HepG2 (cell line): ENCODE measurements around the gene DCUN1D3. TPM values are rescaled to one million over a fixed set of nuclear protein-coding genes. Genes with fewer than 3 reads are reported as not detected.
A peak's percentile ranks its signal among the peaks of the same experiment; 100 is the strongest.

Experiments used
- GPN1 ChIP-seq: sonication (generic); formaldehyde crosslinking; IDR thresholded peaks from 2 replicates; pipeline ENCODE4 v1.5.1; 2020; ENCODE audit warnings: missing genetic modification reagents, borderline replicate concordance
- POLR2A ChIP-seq, 2 experiments: IDR thresholded peaks; 2 replicates each; pipeline ENCODE4 v1.6.1; 2011; ENCODE audit warnings: low read depth in 2 of 2, low read length in 2 of 2, mild to moderate bottlenecking in 1 of 2, moderate library complexity in 1 of 2; ENCODE audit not compliant: insufficient read depth in 1 of 2
- REXO4 ChIP-seq: sonication (generic); formaldehyde crosslinking; IDR thresholded peaks from 2 replicates; pipeline ENCODE4 v1.8.0; 2022; ENCODE audit warnings: missing genetic modification reagents, mild to moderate bottlenecking, borderline replicate concordance
- SMARCE1 ChIP-seq: fragments of 450-650 bp; IDR thresholded peaks from 2 replicates; pipeline ENCODE4 v1.6.1; 2017; ENCODE audit warnings: borderline replicate concordance
- SUZ12 ChIP-seq: fragments of 150-350 bp; IDR thresholded peaks from 2 replicates; pipeline ENCODE4 v1.6.1; 2014; ENCODE audit warnings: low read depth, low read length
- TARDBP ChIP-seq: sonication (generic); formaldehyde crosslinking; IDR thresholded peaks from 2 replicates; pipeline ENCODE4 v1.8.0; 2022; ENCODE audit warnings: mild to moderate bottlenecking, missing genetic modification reagents
- TEAD2 ChIP-seq: sonication (generic); formaldehyde crosslinking; IDR thresholded peaks from 2 replicates; pipeline ENCODE4 v1.9.0; 2021; ENCODE audit warnings: missing genetic modification reagents
- ZC3H13 ChIP-seq: sonication (generic); formaldehyde crosslinking; IDR thresholded peaks from 2 replicates; pipeline ENCODE4 v1.8.1; 2023; ENCODE audit warnings: mild to moderate bottlenecking, missing genetic modification reagents, moderate library complexity
- ZFP36 ChIP-seq: fragments of 150-350 bp; IDR thresholded peaks from 2 replicates; pipeline ENCODE4 v1.6.1; 2018; ENCODE audit warnings: borderline replicate concordance, low read length, low read depth; ENCODE audit not compliant: partially characterized antibody
- ZNF12 ChIP-seq: sonication (generic); formaldehyde crosslinking; IDR thresholded peaks from 2 replicates; pipeline ENCODE4 v1.5.0; 2020; ENCODE audit warnings: missing genetic modification reagents
- ZNF530 ChIP-seq: sonication (generic); formaldehyde crosslinking; IDR thresholded peaks from 2 replicates; pipeline ENCODE4 v1.5.0; 2020; ENCODE audit warnings: low read depth, mild to moderate bottlenecking, missing genetic modification reagents
- ZNF713 ChIP-seq: sonication (generic); formaldehyde crosslinking; IDR thresholded peaks from 2 replicates; pipeline ENCODE4 v1.4.0; 2020; ENCODE audit warnings: mild to moderate bottlenecking, missing genetic modification reagents
- ZNF790 ChIP-seq: sonication (generic); formaldehyde crosslinking; IDR thresholded peaks from 2 replicates; pipeline ENCODE4 v1.8.0; 2022; ENCODE audit warnings: missing genetic modification reagents, mild to moderate bottlenecking, borderline replicate concordance
- polyA plus RNA-seq, 8 experiments: library from polyadenylated mRNA; depleted of rRNA in 3 of 8; stranded (reverse) in 7 of 8; unstranded in 1 of 8; fragments of >200 nt; fragmentation: Illumina TruSeq in 4 of 8; extraction: Trizol in 4 of 8; gene quantifications; 2 replicates each; pipeline versions ENCODE4 v1.2.1 to v1.2.3, GENCODE V29; 2011 to 2016; ENCODE audit warnings: low read depth in 4 of 8, missing spikeins in 1 of 8, mixed read lengths in 1 of 8; ENCODE audit not compliant: insufficient read depth in 1 of 8
- total RNA-seq, 5 experiments: library from RNA; depleted of rRNA; stranded (reverse); fragments of >200 nt; fragmentation: Illumina TruSeq; extraction: Trizol; gene quantifications; 2 replicates each; pipeline ENCODE4 v1.2.3, GENCODE V29; 2016; ENCODE audit warnings: low read depth in 1 of 5
- TF ChIP-seq, protein P1 (sequence below), 2 experiments: sonication (generic) in 1 of 2; formaldehyde crosslinking in 1 of 2; IDR thresholded peaks; 2 replicates each; pipeline versions ENCODE4 v1.4.0 to v1.6.1; 2018 to 2020; ENCODE audit warnings: missing genetic modification reagents in 2 of 2, borderline replicate concordance in 1 of 2, low read depth in 1 of 2, mild to moderate bottlenecking in 1 of 2, missing biosample characterization in 1 of 2
- TF ChIP-seq, protein P2 (sequence below): sonication (generic); formaldehyde crosslinking; IDR thresholded peaks from 2 replicates; pipeline ENCODE4 v1.5.0; 2020; ENCODE audit warnings: missing genetic modification reagents
- TF ChIP-seq, protein P3 (sequence below): sonication (generic); formaldehyde crosslinking; IDR thresholded peaks from 2 replicates; pipeline ENCODE4 v1.4.0; 2020; ENCODE audit warnings: missing genetic modification reagents, mild to moderate bottlenecking, borderline replicate concordance
- TF ChIP-seq, protein P4 (sequence below): sonication (generic); formaldehyde crosslinking; IDR thresholded peaks from 2 replicates; pipeline ENCODE4 v1.5.1; 2020; ENCODE audit warnings: mild to moderate bottlenecking, missing genetic modification reagents, borderline replicate concordance

The DCUN1D3 gene
- total and polyA plus RNA-seq, 2 of the 13 experiments (the other 11 are each of a cell fraction or from before 2014, with no cell fraction given) = 5.0 to 19.3 TPM

DNA sequence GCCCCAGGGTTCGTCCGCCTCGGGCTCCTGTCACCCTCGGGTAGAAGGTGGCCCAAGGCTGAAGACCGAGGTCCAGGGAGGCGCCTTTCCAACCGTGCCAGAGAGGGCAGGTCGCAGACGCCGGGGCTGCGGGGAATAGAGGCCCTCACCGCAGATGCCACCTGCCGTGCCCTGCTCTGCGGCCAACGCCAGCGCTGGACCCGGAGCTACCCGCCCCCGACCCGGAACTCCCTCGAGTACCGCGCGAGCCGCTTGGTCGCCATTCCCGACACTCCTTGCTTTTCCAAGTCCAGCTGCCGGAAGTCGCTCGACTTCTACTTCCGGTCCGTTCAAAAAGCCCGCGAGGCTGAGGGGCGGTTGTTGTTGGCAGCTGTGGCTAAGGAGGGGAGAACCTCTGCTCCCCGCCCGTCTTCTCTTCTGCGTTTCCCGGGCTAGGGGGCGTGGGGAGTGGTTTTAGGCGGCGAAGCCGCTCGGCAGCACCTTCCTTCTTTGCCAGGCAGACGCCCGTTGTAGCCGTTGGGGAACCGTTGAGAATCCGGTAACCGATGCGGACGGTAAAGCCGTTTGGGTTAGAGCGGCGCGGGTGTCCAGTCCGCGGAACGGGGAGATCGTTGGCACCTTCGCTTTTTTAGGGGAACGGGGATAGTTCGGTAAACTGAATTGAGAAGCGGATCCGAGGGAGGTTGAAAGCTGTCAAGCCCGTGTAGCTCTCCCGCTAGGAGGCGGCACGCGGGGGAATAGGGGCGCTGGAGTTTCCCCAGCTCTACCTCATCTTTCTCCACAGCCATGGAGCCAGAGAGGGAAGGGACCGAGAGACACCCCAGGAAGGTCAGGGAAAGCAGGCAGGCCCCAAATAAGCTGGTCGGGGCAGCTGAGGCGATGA is 93.7 kb downstream of the DCUN1D3 start, which contains the start of the genes ERI2 and REXO5 (continued):
- TF ChIP-seq, protein P1, sequence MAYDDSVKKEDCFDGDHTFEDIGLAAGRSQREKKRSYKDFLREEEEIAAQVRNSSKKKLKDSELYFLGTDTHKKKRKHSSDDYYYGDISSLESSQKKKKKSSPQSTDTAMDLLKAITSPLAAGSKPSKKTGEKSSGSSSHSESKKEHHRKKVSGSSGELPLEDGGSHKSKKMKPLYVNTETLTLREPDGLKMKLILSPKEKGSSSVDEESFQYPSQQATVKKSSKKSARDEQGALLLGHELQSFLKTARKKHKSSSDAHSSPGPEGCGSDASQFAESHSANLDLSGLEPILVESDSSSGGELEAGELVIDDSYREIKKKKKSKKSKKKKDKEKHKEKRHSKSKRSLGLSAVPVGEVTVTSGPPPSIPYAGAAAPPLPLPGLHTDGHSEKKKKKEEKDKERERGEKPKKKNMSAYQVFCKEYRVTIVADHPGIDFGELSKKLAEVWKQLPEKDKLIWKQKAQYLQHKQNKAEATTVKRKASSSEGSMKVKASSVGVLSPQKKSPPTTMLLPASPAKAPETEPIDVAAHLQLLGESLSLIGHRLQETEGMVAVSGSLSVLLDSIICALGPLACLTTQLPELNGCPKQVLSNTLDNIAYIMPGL (CRISPR knock-in tag; IDR thresholded peaks at IDR 0.05; ENCODE audit: borderline replicate concordance in 1 of 2, low read depth in 1 of 2) = peak in 1 of 2 experiments; percentile 98; a peak in 3 of 4 replicates
- TF ChIP-seq, protein P2, sequence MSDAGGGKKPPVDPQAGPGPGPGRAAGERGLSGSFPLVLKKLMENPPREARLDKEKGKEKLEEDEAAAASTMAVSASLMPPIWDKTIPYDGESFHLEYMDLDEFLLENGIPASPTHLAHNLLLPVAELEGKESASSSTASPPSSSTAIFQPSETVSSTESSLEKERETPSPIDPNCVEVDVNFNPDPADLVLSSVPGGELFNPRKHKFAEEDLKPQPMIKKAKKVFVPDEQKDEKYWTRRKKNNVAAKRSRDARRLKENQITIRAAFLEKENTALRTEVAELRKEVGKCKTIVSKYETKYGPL (CRISPR knock-in tag) = peak; percentile 79
- TF ChIP-seq SMARCE1 (no peak), TEAD2 (no peak; the same call in 1 of the 2 replicates), ZNF790 (CRISPR knock-in tag) (peak; percentile 93), ZFP36 (no peak), ZNF12 (CRISPR knock-in tag) (peak; percentile 13), SUZ12 (peak; percentile 25; the same call in 1 of the 2 replicates), ZNF713 (CRISPR knock-in tag) (peak; percentile 98), POLR2A (IDR thresholded peaks at IDR 0.05; ENCODE audit: insufficient read depth in 1 of 2, low read depth in 2 of 2, low read length in 2 of 2) (peak; percentile 91 to 93), ZNF530 (CRISPR knock-in tag) (peak; percentile 90), REXO4 (CRISPR knock-in tag) (0 out of 2 replicates have a peak, but pooled peaks have one; percentile 51), GPN1 (CRISPR knock-in tag) (peak; percentile 86; the same call in 1 of the 2 replicates), ZC3H13 (peak; percentile 99), TARDBP (peak; percentile 99)
- TF ChIP-seq, protein P3, sequence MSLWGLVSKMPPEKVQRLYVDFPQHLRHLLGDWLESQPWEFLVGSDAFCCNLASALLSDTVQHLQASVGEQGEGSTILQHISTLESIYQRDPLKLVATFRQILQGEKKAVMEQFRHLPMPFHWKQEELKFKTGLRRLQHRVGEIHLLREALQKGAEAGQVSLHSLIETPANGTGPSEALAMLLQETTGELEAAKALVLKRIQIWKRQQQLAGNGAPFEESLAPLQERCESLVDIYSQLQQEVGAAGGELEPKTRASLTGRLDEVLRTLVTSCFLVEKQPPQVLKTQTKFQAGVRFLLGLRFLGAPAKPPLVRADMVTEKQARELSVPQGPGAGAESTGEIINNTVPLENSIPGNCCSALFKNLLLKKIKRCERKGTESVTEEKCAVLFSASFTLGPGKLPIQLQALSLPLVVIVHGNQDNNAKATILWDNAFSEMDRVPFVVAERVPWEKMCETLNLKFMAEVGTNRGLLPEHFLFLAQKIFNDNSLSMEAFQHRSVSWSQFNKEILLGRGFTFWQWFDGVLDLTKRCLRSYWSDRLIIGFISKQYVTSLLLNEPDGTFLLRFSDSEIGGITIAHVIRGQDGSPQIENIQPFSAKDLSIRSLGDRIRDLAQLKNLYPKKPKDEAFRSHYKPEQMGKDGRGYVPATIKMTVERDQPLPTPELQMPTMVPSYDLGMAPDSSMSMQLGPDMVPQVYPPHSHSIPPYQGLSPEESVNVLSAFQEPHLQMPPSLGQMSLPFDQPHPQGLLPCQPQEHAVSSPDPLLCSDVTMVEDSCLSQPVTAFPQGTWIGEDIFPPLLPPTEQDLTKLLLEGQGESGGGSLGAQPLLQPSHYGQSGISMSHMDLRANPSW = peak; percentile 97
- TF ChIP-seq, protein P4, sequence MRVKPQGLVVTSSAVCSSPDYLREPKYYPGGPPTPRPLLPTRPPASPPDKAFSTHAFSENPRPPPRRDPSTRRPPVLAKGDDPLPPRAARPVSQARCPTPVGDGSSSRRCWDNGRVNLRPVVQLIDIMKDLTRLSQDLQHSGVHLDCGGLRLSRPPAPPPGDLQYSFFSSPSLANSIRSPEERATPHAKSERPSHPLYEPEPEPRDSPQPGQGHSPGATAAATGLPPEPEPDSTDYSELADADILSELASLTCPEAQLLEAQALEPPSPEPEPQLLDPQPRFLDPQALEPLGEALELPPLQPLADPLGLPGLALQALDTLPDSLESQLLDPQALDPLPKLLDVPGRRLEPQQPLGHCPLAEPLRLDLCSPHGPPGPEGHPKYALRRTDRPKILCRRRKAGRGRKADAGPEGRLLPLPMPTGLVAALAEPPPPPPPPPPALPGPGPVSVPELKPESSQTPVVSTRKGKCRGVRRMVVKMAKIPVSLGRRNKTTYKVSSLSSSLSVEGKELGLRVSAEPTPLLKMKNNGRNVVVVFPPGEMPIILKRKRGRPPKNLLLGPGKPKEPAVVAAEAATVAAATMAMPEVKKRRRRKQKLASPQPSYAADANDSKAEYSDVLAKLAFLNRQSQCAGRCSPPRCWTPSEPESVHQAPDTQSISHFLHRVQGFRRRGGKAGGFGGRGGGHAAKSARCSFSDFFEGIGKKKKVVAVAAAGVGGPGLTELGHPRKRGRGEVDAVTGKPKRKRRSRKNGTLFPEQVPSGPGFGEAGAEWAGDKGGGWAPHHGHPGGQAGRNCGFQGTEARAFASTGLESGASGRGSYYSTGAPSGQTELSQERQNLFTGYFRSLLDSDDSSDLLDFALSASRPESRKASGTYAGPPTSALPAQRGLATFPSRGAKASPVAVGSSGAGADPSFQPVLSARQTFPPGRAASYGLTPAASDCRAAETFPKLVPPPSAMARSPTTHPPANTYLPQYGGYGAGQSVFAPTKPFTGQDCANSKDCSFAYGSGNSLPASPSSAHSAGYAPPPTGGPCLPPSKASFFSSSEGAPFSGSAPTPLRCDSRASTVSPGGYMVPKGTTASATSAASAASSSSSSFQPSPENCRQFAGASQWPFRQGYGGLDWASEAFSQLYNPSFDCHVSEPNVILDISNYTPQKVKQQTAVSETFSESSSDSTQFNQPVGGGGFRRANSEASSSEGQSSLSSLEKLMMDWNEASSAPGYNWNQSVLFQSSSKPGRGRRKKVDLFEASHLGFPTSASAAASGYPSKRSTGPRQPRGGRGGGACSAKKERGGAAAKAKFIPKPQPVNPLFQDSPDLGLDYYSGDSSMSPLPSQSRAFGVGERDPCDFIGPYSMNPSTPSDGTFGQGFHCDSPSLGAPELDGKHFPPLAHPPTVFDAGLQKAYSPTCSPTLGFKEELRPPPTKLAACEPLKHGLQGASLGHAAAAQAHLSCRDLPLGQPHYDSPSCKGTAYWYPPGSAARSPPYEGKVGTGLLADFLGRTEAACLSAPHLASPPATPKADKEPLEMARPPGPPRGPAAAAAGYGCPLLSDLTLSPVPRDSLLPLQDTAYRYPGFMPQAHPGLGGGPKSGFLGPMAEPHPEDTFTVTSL (CRISPR knock-in tag) = no peak; the same call in 1 of the 2 replicates
